GM19023 (cell line): ENCODE measurements around the gene ZNF853.
"Not testable (repeated sequence)": the region's sequence is repeated elsewhere in the genome, so short reads cannot be mapped to it uniquely, and the experiment has no call there.

Source experiments
- ATAC-seq: cut with Tn5 transposase; IDR thresholded peaks from one replicate; pipeline ENCODE4 v1.9.1; 2021; ENCODE audit warnings: mild to moderate bottlenecking, moderate library complexity; ENCODE audit not compliant: unreplicated experiment

The ZNF853 gene

GRCh38 chr7:6614953-6615722 is at the start of gene ZNF853:
ZNF853 (plus strand) TSS chr7:6615610; CDS start chr7:6616175, 565 bp downstream.
- no peak for ATAC-seq

DNA sequence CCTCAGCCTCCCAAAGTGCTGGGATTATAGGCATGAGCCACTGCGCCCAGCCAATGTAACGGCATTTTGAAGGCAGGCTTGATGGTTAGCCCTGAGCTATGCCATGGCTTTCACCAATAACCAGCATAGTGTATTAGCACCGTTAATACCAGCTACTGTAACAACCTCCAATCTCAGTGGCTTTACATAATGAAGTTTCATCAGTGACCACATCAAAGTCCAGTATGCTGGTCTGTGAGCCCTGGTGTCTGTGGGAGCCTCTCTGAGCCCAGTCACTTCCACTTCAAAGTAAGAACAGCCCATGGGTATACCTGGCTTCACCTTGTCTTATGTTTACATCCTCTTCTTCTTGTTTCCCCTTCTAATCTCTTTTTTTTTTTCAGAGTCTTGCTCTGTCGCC is 49.8 kb upstream of the ZNF853 start:
- ATAC-seq = no peak

GRCh38 chr7:6567886-6568285 is 47.5 kb upstream of the ZNF853 start:
- no peak for ATAC-seq

DNA sequence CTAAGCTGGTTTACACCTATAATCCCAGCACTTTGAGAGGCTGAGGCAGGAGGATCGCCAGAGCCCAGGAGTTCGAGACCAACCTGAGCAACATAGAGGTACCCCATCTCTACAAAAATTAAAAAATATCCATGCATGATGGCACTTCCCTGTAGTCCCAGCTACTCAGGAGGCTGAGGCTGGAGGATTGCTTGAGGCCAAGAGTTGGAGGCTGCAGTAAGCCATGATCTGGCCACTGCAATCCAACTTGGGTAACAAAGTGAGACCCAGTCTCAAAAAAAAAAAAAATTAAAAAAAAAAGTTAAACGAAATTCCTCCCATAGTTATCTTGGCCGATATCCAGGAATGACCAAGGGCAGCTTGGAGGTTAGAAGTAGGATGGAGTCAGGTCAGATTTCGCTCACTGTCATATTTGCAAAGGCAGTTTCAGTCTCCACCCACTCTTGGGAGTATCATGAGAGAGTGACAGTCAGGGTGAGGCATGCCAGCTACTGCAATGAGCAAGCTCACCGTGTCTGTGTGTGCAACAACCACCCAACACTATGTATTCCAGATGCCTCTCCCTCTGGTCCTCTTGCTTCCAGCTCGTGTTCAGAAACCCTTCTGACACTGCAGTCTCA is 44.1 kb upstream of the ZNF853 start:
- no peak for ATAC-seq

DNA sequence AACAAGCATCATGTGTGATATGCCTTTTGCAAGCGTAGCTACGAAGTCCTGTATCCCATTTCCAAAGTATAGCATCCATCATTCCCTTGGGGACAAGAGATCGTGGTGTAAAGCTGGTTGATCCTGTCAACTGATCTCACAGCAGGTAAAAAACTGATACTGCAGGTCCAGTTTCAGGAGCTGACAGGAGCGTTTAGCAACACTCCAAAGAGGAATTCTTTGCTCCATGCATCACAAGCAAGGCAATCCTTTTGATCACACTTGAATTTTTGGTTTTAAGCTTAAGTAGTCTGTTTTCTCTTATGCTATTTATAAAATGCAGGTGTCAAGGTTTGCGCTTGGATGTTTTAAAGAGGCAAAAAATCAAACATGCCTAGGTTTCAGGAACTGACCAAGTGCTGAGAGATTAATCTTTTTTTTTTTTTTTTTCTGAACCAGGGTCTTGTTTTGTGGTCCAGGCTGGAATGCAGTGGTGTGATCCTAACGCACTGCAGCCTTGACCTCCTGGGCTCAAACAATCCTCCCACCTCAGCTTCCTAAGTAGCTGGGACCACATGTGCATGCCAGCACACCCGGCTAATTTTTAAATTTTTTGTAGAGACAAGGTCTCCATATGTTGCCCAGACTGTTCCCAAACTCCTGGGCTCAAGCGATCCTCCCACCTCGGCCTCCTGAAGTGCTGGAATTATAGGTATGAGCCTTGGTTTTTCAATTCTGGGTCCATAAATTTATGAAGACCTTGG is 40.0 kb upstream of the ZNF853 start:
- ATAC-seq = no peak

- ATAC-seq = no peak
Measured at GRCh38 chr7:6576024-6576866, 39.2 kb upstream of the ZNF853 start.

GRCh38 chr7:6576867-6577368 is 38.5 kb upstream of the ZNF853 start:
- not testable (repeated sequence) for ATAC-seq

GRCh38 chr7:6577369-6578113 is 37.9 kb upstream of the ZNF853 start, which contains the start of gene ZDHHC4:
ZDHHC4 (plus strand) TSS chr7:6577454; CDS start chr7:6580562, 3,108 bp downstream.
- peak; percentile 93 for ATAC-seq

GRCh38 chr7:6578114-6579084 is 37.0 kb upstream of the ZNF853 start:
- no peak for ATAC-seq

DNA sequence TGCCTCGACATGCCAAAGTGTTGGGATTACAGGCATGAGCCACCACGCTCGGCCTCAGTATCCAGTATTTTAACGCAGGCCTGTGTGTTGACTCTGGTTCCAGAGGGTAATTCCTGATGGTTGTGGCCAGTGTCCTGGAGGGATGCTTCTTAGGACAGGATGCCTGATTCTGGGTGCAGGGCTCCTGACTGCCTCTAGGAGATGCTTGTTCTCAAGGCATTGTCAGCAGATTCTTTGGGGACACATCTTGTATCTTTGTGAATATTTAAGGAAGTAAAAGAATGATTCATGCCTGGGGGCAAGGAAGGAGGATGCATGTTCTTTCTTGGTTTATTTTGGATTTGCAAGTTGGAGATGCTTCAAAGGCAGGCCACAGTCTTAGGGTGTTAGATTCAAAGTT is 36.0 kb upstream of the ZNF853 start:
- ATAC-seq = no peak

DNA sequence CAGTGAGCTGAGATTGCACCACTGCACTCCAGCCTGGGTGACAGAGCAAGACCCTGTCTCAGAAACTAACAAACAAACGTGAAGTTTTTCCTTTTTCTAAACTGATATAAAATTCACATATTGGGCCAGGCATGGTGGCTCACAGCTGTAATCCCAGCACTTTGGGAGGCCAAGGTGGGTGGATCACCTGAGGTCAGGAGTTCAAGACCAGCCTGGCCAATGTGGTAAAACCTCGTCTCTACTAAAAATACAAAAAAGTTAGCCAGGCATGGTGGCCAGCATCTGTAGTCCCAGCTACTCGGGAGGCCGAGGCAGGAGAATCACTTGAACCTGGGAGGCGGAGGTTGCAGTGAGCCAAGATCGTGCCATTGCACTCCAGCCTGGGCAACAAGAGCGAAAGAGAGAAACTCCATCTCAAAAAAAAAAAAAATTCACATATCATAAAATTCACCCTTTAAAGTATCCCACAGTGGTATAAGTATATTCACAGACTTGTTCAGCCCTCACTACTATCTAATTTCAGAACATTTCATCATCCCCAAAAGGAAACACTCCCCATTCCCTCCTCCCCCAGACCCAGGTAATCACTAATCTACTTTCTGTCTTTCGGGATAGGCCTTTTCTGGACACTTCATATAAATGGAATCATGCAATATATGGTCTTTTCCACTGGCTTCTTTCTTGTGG is 29.5 kb upstream of the ZNF853 start:
- ATAC-seq = not testable (repeated sequence)

DNA sequence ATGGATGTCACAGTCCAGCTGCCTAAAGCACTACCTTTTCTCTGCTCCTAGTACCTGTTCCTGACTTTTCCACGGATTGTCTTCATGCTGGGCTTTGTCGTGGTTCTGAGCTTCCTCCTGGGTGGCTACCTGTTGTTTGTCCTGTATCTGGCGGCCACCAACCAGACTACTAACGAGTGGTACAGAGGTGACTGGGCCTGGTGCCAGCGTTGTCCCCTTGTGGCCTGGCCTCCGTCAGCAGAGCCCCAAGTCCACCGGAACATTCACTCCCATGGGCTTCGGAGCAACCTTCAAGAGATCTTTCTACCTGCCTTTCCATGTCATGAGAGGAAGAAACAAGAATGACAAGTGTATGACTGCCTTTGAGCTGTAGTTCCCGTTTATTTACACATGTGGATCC is 26.8 kb upstream of the ZNF853 start:
- no peak for ATAC-seq

DNA sequence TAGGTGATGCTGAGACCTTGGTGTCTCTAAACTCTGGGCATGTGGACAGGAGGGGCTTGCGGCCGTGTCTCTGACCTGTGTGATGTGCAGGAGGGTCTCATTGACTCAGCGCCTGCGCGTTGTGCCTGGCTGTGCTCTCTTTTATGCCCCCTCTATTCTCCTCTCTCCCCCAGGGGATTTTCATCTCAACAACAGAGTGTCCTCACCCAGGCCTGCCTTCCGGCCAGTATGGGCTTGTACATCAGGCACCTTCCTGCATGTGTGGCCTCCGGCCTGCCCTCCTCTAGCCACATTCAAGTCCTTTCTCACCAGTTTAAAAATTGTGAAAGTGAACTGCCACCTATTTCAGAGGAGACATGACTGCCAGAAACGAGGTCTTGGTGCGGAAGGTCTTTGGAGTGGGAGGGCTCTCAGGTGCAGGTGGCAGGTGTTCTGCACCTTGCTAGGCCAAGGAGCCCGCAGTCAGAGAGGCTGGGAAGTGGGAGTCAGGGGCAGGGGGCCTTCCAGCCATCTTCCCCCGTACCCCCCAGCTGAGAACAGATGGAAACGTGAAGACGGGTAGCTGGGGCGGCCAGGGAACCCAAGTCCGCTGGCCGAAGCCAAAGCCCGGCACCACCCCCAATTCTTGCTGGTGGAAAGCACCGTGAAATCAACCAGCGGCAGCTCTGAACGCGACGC is 26.1 kb upstream of the ZNF853 start:
- ATAC-seq = no peak

- peak; percentile 87 for ATAC-seq
Measured at GRCh38 chr7:6589829-6590644, 25.4 kb upstream of the ZNF853 start, which contains the start of gene INTS15. INTS15 (plus strand) TSS chr7:6590021; CDS start chr7:6590284, 263 bp downstream.

GRCh38 chr7:6590645-6591110 is 24.7 kb upstream of the ZNF853 start:
- ATAC-seq = peak; percentile 27

- no peak for ATAC-seq
Measured at GRCh38 chr7:6600093-6600492, 15.3 kb upstream of the ZNF853 start.
